Myocyte (in vitro differentiated cells): ENCODE data around the gene VEGFC. TPM values are rescaled to one million over a fixed set of nuclear protein-coding genes. Genes with fewer than 3 reads are reported as not detected.

Experiments
- DNase-seq: peaks from one replicate; pipeline ENCODE4 v3.0.0-alpha.2; 2012; ENCODE audit warnings: low read depth
- total RNA-seq: library from RNA; depleted of rRNA; stranded (reverse); fragments of >200 nt; gene quantifications from 2 replicates; pipeline ENCODE4 v1.2.3, GENCODE V29; 2014

The VEGFC gene
- total RNA-seq, 1 donor from 2014 or later: 13.0 TPM

- no peak for DNase-seq
Observed at GRCh38 chr4:176708771-176709311, 83.9 kb downstream of the VEGFC start.

DNA sequence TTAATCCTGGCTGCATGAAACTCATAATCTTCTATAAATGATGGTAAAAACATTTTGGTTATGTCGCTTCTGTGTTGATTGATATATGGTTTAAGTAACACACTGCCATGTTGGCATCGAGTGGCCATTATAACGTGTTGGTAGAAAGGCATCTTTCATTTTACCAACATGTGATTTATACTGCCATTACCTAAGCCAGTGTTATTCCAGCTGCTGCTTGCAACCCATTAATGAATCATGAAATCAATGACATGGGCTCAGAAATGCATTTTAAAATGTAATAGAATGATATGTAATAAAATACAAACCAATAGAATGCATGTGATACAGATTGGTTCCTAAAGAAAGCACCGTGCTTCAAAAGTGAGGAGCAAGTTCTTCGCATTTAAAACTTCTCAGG, 102.0 kb downstream of the VEGFC start:
- peak; percentile 30 for DNase-seq

GRCh38 chr4:176680668-176681180, 112.0 kb downstream of the VEGFC start:
- DNase-seq: peak; percentile 9

DNA sequence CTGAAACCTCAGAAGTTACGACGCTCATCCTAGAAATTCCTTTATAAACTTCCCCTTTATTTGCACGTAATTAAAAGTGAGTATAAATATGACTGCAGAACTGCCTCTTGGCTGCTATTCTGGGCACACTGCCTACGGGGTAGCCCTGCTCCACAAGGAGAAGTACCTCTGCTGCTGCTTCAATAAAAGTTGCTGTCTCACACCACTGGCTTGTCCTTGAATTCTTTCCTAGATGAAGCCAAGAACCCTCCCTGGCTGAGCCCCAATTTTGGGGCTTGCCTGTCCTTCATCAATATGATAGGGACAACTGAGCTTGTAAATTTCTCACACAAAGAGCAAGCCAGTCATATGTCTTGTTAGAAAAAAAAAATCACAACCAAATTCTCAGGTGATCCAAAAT, 115.8 kb downstream of the VEGFC start:
- DNase-seq: no peak

DNA sequence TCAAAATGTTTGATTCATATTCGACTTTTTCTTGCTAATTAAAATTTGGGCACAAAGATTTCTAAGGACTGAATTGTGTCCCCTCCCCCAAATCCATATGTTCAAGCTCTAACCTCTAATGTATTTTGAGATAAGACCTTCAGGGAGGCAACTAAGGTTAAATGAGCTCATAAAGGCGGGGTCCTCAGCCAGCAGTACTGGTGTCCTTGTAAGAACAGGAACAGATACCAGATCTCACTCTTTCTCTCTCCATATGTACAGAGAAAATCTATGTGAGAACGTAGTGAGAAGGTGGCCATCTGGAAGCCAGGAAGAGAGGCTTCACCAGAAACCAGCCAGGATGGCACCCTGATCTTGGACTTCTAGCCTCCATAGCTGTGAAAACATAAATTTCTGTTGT, 116.9 kb downstream of the VEGFC start:
- DNase-seq: no peak

DNA sequence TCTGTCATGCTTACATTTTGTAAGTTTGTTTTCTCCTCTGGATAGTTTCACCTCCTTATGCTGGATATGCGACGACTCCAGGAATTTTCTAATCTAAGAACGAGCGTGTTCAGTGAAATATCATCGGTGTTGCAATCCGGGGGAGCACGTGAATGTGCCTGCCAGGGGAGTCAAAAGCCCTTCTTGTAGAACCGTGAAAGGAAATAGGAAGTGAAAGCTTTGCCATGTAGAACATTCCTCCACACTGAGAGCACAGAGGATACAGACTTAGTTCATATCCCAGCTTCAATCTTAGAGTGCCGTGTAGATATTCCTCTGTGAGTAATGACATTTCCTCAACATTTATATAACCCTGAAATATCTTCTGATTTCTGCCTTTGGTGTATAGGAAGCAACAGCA, 121.2 kb downstream of the VEGFC start:
- DNase-seq: no peak

GRCh38 chr4:176668324-176668723, 124.4 kb downstream of the VEGFC start:
- DNase-seq: peak; percentile 25

DNA sequence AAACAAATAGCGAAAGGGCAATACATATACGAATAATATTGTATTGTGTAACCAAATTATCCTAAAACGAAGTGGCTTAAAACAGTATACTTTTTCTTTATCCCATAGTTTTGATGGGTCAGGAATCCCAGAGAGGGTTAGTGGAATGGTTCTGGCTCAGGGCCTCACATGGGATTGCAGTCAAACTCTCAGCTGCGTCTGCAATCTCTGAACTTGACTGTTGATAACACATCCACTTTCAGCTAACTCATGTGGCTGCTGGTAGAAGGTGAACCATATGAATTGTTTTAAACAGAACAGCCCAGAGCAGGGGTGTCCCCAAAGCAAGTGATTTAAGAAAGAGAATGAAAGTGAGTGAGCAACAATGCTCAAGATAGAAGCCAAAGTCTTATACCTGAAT, 127.8 kb downstream of the VEGFC start:
- DNase-seq: no peak

- no peak for DNase-seq
Observed at GRCh38 chr4:176660561-176660960, 132.2 kb downstream of the VEGFC start.

DNA sequence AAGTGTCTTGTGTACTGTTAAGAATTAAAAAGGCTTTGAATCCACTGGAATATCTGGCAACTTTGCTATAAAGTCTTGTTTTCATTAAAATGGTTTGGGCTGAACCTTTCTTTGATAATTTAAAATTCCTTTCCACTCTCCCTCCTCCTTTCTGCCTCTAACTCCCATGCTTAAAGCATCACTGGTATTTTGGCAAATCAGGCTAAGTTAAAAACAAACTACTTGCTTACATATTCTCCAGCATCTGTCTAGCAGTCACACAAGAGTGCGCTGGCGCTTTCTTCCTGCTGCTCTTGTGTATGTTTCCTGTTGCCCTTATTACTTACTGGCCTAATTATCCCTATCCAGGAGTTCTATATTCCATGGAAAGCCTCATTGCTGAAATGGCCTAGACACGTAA, 136.6 kb downstream of the VEGFC start:
- no peak for DNase-seq

GRCh38 chr4:176654565-176655216, 138.0 kb downstream of the VEGFC start:
- no peak for DNase-seq

DNA sequence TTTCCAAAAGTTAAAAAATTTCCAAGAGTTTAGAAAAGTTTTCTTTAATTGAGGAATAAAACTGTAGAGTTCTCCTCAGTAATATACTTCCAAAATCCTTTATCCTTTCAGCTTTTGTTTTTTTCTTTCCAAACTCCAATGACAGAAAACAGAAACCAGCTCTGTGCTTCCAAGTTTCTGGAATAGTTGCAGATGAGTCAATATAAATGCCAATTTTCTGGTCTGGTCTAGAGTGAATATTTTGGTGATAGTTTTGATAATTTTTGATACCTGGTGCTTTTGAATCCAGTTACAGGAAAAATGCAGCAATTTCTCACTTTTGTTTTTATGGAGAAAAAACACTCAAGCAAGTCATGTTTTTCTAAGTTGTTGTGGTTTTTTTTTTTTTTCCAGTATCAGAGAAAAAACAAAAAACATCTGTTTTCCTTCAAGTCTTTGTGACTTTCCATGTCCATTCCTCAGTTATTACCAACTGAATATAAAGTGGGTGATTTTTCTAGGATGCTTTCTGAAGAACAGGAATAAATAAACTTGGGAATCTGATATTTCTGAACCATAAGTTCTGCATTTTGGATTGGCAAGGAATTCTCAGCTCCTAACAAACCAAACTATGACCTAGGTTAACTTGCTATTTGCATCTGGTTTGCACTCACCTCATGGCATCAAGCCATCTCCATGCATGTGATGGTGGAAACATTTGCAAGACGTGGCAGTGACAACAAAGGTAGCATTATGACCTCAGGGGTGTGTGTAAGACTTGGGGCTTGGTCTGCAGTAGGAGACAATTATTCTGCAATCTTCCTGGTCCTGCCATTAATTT, 139.1 kb downstream of the VEGFC start:
- peak; percentile 15 for DNase-seq

GRCh38 chr4:176646311-176646710, 146.4 kb downstream of the VEGFC start:
- DNase-seq: peak; percentile 39

GRCh38 chr4:176645246-176645960, 147.3 kb downstream of the VEGFC start:
- no peak for DNase-seq

- no peak for DNase-seq
Observed at GRCh38 chr4:176642472-176642871, 150.2 kb downstream of the VEGFC start.

DNA sequence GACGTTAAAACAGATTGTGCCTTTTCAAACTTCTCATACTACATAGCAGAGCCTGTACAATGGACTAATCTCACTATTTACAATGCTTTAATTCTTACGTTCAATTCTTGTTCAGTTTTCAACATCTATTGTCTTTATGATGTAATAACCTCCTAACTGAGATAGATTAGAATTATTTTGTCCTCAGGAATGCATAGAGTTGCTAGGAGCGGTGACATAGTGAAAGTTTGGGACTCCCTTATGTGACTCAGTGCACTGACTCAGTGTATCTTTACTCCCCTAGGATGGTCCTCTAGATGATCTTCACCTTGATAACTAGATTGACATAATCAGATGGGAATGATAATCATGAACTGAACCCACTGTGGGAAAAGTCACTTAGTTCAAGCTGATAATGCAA, 151.5 kb downstream of the VEGFC start:
- DNase-seq: no peak

- no peak for DNase-seq
Observed at GRCh38 chr4:176638992-176639391, 153.7 kb downstream of the VEGFC start.

DNA sequence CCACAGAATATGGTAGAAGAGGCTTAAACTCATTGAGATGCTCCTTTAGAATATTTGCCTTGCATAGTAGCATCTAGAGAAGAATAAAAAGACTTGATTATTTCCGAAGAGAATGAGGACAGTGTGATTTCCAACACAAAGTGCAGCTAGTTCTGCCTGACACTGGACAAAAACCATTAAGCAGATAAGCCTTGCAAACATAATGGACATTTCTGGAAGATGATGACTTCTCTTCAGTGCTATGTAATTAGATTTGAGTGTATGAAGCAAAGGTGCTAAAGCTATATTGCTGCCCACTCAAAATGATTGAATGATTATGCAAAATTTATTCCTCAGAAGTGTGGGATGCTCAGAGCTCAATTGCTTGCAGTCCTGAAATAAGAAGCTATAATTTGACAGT, 156.4 kb downstream of the VEGFC start:
- no peak for DNase-seq

GRCh38 chr4:176635372-176636261, 157.1 kb downstream of the VEGFC start:
- peak; percentile 76 for DNase-seq
